Mucosa of stomach (tissue), 1 donor: ENCODE results near the gene CRHR1.

Experiments used
- H3K27me3 ChIP-seq: one replicate; pipeline ENCODE4 v1.7.0; 2013; ENCODE audit warnings: mild to moderate bottlenecking, low read length; ENCODE audit not compliant: control insufficient read depth, insufficient read depth
- H3K36me3 ChIP-seq: one replicate; pipeline ENCODE4 v1.7.0; 2013; ENCODE audit warnings: low read length; ENCODE audit not compliant: control insufficient read depth, insufficient read depth
- H3K4me1 ChIP-seq: one replicate; pipeline ENCODE4 v1.7.0; 2013; ENCODE audit warnings: mild to moderate bottlenecking, low read length; ENCODE audit not compliant: control insufficient read depth, insufficient read depth
- H3K4me3 ChIP-seq: one replicate; pipeline ENCODE4 v1.7.0; 2013; ENCODE audit warnings: low read length
- H3K9ac ChIP-seq: one replicate; pipeline ENCODE4 v1.7.0; 2013; ENCODE audit warnings: mild to moderate bottlenecking, low read length, moderate library complexity
- H3K9me3 ChIP-seq: one replicate; pipeline ENCODE4 v1.7.0; 2013; ENCODE audit warnings: mild to moderate bottlenecking, low read length, moderate library complexity; ENCODE audit not compliant: control insufficient read depth
- donor health status: Pancreatic carcinoma.

CRHR1 gene

GRCh38 chr17:45868276-45868675, 84.2 kb downstream of the CRHR1 start:
- Histone ChIP-seq H3K36me3 (no peaks in the 10 kb centered on the region), H3K4me3 (no peak overlapping the region), H3K27me3 (peaks cover 17% of the 10 kb centered on the region), H3K9ac (no peak overlapping the region), H3K4me1 (no peaks in the 10 kb centered on the region), H3K9me3 (no peaks in the 10 kb centered on the region)

GRCh38 chr17:45869676-45870341, 85.7 kb downstream of the CRHR1 start:
- Histone ChIP-seq H3K4me3 (no peak overlapping the region), H3K27me3 (peaks cover 12% of the 10 kb centered on the region), H3K9ac (no peak overlapping the region), H3K4me1 (no peaks in the 10 kb centered on the region), H3K36me3 (no peaks in the 10 kb centered on the region), H3K9me3 (no peaks in the 10 kb centered on the region)

- H3K9me3 ChIP-seq = no peaks in the 10 kb centered on the region
- H3K27me3 ChIP-seq = peaks cover 7% of the 10 kb centered on the region
- H3K9ac ChIP-seq = no peak overlapping the region
- H3K36me3 ChIP-seq = no peaks in the 10 kb centered on the region
- no peak overlapping the region for H3K4me3 ChIP-seq
- H3K4me1 ChIP-seq = no peaks in the 10 kb centered on the region
Measured at GRCh38 chr17:45870342-45870974, 86.3 kb downstream of the CRHR1 start.

GRCh38 chr17:45871718-45872117, 87.6 kb downstream of the CRHR1 start:
- no peaks in the 10 kb centered on the region for H3K36me3 ChIP-seq
- no peak overlapping the region for H3K4me3 ChIP-seq
- H3K9ac ChIP-seq = no peak overlapping the region
- no peaks in the 10 kb centered on the region for H3K4me1 ChIP-seq
- peaks cover 4% of the 10 kb centered on the region for H3K27me3 ChIP-seq
- no peaks in the 10 kb centered on the region for H3K9me3 ChIP-seq

GRCh38 chr17:45873728-45874127, 89.6 kb downstream of the CRHR1 start:
- Histone ChIP-seq H3K9ac (no peak overlapping the region), H3K9me3 (no peaks in the 10 kb centered on the region), H3K4me1 (no peaks in the 10 kb centered on the region), H3K4me3 (no peak overlapping the region), H3K27me3 (peaks cover 4% of the 10 kb centered on the region), H3K36me3 (no peaks in the 10 kb centered on the region)

GRCh38 chr17:45874151-45874550, 90.0 kb downstream of the CRHR1 start:
- Histone ChIP-seq H3K36me3 (no peaks in the 10 kb centered on the region), H3K4me3 (no peak overlapping the region), H3K9ac (no peak overlapping the region), H3K9me3 (no peaks in the 10 kb centered on the region), H3K27me3 (peaks cover 4% of the 10 kb centered on the region), H3K4me1 (no peaks in the 10 kb centered on the region)

- Histone ChIP-seq H3K36me3 (no peaks in the 10 kb centered on the region), H3K9ac (no peak overlapping the region), H3K4me1 (no peaks in the 10 kb centered on the region), H3K4me3 (no peak overlapping the region), H3K27me3 (peaks cover 4% of the 10 kb centered on the region), H3K9me3 (no peaks in the 10 kb centered on the region)
Measured at GRCh38 chr17:45876539-45876938, 92.4 kb downstream of the CRHR1 start.

- H3K27me3 ChIP-seq = peaks cover 4% of the 10 kb centered on the region
- H3K9ac ChIP-seq = no peak overlapping the region
- no peak overlapping the region for H3K4me3 ChIP-seq
- H3K36me3 ChIP-seq = no peaks in the 10 kb centered on the region
- no peaks in the 10 kb centered on the region for H3K9me3 ChIP-seq
- H3K4me1 ChIP-seq = no peaks in the 10 kb centered on the region
Measured at GRCh38 chr17:45877467-45877866, 93.3 kb downstream of the CRHR1 start.

- no peaks in the 10 kb centered on the region for H3K36me3 ChIP-seq
- no peaks in the 10 kb centered on the region for H3K4me1 ChIP-seq
- no peak overlapping the region for H3K4me3 ChIP-seq
- H3K9me3 ChIP-seq = no peaks in the 10 kb centered on the region
- H3K9ac ChIP-seq = no peak overlapping the region
- H3K27me3 ChIP-seq = peaks cover 4% of the 10 kb centered on the region
Measured at GRCh38 chr17:45883063-45883462, 98.9 kb downstream of the CRHR1 start.
